HEK293T (cell line): ENCODE results near the gene GPAT3.

Source experiments
- CTCF ChIA-PET: fragments of 350-600 bp; formaldehyde crosslinking; extraction: SDS; loops from one replicate; lab custom pipeline; 2021; ENCODE audit warnings: antibody characterized with exemption, inconsistent platforms; lab: Yijun Ruan, JAX
- POLR2A ChIA-PET: fragments of 350-600 bp; formaldehyde crosslinking; extraction: SDS; loops from one replicate; lab custom pipeline; 2020; ENCODE audit warnings: antibody characterized with exemption, inconsistent platforms; lab: Yijun Ruan, JAX
- DNase-seq: peaks from one replicate; pipeline ENCODE4 v3.0.0; 2012; ENCODE audit warnings: mixed read lengths; ENCODE audit errors: extremely low spot score
- ARNT ChIP-seq: fragments of 450-650 bp; IDR thresholded peaks from 2 replicates; pipeline ENCODE4 v1.6.1; 2017; ENCODE audit warnings: mild to moderate bottlenecking
- BHLHE40 ChIP-seq: fragments of 450-650 bp; IDR thresholded peaks from 2 replicates; pipeline ENCODE4 v1.6.1; 2016; ENCODE audit warnings: mild to moderate bottlenecking, moderate library complexity, borderline replicate concordance
- CTBP1 ChIP-seq: fragments of 450-650 bp; IDR thresholded peaks from 2 replicates; pipeline ENCODE4 v1.6.1; 2016; ENCODE audit warnings: borderline replicate concordance
- ELF4 ChIP-seq: fragments of 450-650 bp; IDR thresholded peaks from 2 replicates; pipeline ENCODE4 v1.6.1; 2017; ENCODE audit warnings: antibody characterized with exemption
- FOXA1 ChIP-seq: fragments of 450-650 bp; IDR thresholded peaks from 2 replicates; pipeline ENCODE4 v1.6.1; 2016; ENCODE audit warnings: mild to moderate bottlenecking
- FOXK2 ChIP-seq: fragments of 450-650 bp; IDR thresholded peaks from 2 replicates; pipeline ENCODE4 v1.6.1; 2016; ENCODE audit warnings: mild to moderate bottlenecking
- FOXM1 ChIP-seq: fragments of 450-650 bp; IDR thresholded peaks from 2 replicates; pipeline ENCODE4 v1.6.1; 2017; ENCODE audit warnings: mild to moderate bottlenecking, borderline replicate concordance
- HDGF ChIP-seq: fragments of 450-650 bp; IDR thresholded peaks from 2 replicates; pipeline ENCODE4 v1.6.1; 2017; ENCODE audit warnings: antibody characterized with exemption, borderline replicate concordance
- L3MBTL2 ChIP-seq: fragments of 450-650 bp; conservative IDR thresholded peaks from 2 replicates; pipeline ENCODE4 v1.6.1; 2016; ENCODE audit warnings: mild to moderate bottlenecking
- LEF1 ChIP-seq: fragments of 450-650 bp; IDR thresholded peaks from 2 replicates; pipeline ENCODE4 v1.6.1; 2017; ENCODE audit warnings: mild to moderate bottlenecking, borderline replicate concordance
- NFRKB ChIP-seq: fragments of 450-650 bp; IDR thresholded peaks from 2 replicates; pipeline ENCODE4 v1.6.1; 2016; ENCODE audit warnings: mild to moderate bottlenecking, moderate library complexity
- SP1 ChIP-seq: fragments of 450-650 bp; IDR thresholded peaks from 2 replicates; pipeline ENCODE4 v1.6.1; 2017
- SUZ12 ChIP-seq: fragments of 450-650 bp; IDR thresholded peaks from 2 replicates; pipeline ENCODE4 v1.6.1; 2016; ENCODE audit warnings: mild to moderate bottlenecking
- TARDBP ChIP-seq: fragments of 450-650 bp; IDR thresholded peaks from 2 replicates; pipeline ENCODE4 v1.6.1; 2016
- ZNF384 ChIP-seq: fragments of 450-650 bp; IDR thresholded peaks from 2 replicates; pipeline ENCODE4 v1.6.1; 2016
- TF ChIP-seq, protein P1 (sequence below): fragments of 450-650 bp; IDR thresholded peaks from 2 replicates; pipeline ENCODE4 v1.6.1; 2016

GPAT3 gene

DNA sequence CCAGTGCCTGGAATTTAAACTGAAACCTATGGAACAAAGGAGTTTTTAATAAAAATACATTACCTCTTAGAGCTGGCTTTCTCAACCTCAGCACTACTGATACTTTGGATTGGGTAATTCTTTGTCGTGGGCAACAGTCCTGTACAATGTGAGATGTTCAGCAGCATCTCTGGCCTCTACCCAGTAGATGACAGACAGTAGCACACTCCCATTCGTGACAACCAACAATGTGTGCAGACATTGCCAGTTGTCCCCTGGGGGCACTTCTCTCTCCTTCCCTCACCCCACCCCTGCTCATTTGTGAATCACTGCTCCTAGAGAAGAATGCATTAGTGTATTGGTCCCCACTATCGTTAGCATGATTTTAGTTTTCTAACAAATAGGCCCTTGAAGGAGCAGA lies 16.2 kb downstream of the GPAT3 start:
- POLR2A ChIA-PET, result no interaction called here
- DNase-seq, result no peak
- CTCF ChIA-PET, result no interaction called here

DNA sequence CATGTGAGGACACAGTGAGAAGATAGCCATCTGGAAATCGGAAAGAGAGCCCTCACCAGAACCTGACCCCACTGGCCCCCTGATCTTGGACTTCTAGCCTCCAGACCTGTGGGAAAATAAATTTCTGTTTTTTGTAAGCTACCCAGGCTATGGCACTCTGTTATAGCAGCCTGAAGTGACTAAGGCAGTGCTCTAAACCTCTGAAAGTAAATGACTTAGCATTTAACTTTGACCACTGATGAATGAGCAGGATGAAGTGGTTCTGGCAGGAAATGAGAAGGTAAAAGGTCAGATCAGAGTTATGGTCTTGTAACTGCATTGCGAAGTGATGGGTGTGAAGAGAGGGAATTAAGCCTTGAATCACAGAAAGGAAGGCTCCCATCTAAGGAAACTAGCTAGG lies 17.0 kb downstream of the GPAT3 start:
- DNase-seq, result no peak
- TF ChIP-seq TARDBP, result no peak
- no peak for TF ChIP-seq ELF4
- TF ChIP-seq SP1, result no peak
- ChIA-PET POLR2A (no interaction called here), CTCF (no interaction called here)

More for the DNA sequence above, 16.2 kb downstream of the GPAT3 start:
- TF ChIP-seq HDGF (no peak), SUZ12 (no peak), ELF4 (no peak), SP1 (no peak), L3MBTL2 (no peak), FOXK2 (no peak), ZNF384 (no peak), LEF1 (no peak)
- TF ChIP-seq, protein P1, sequence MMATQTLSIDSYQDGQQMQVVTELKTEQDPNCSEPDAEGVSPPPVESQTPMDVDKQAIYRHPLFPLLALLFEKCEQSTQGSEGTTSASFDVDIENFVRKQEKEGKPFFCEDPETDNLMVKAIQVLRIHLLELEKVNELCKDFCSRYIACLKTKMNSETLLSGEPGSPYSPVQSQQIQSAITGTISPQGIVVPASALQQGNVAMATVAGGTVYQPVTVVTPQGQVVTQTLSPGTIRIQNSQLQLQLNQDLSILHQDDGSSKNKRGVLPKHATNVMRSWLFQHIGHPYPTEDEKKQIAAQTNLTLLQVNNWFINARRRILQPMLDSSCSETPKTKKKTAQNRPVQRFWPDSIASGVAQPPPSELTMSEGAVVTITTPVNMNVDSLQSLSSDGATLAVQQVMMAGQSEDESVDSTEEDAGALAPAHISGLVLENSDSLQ, result no peak

DNA sequence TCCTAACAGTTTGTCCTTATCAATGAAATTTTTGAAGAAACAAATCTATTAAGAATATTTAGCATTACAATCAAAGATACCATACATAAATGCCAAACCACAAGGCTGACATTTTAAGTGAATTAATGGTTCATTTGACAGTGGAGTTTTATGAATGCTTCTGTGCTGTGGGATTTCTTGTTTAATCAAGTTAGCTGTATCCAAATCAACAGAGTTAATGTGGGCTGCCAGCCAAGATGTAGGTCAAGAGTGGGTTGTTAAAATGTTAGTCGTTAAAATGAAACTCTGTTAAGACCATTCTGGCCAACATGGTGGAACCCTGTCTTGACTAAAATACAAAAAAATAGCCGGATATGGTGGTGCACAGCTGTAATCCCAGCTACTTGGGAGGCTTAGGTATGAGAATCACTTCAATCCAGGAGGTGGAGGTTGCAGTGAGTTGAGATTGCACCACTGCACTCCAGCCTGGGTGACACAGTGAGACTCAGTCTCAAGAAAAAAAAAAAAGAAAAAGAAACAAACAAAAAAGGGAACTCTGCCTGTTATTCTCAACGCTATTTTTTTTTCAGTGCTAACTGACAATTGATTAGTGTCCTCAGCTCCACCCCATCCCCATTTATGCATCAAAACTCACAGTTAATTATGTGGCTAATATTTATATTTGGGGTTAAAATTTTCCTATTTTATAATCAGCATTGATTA lies 20.2 kb downstream of the GPAT3 start:
- CTCF ChIA-PET, result interaction anchor here (0.6 kb wide), 1 partner anchor 64 kb away, joined by 3 read pairs; no protein-coding TSS in a partner anchor
- DNase-seq, result no peak
- POLR2A ChIA-PET, result no interaction called here
- TF ChIP-seq TARDBP (no peak), SP1 (no peak), BHLHE40 (no peak), LEF1 (no peak), FOXK2 (no peak), CTBP1 (no peak), HDGF (no peak), FOXA1 (no peak), NFRKB (no peak), FOXM1 (no peak), ARNT (no peak), ELF4 (no peak)
- TF ChIP-seq, protein P1, result no peak

DNA sequence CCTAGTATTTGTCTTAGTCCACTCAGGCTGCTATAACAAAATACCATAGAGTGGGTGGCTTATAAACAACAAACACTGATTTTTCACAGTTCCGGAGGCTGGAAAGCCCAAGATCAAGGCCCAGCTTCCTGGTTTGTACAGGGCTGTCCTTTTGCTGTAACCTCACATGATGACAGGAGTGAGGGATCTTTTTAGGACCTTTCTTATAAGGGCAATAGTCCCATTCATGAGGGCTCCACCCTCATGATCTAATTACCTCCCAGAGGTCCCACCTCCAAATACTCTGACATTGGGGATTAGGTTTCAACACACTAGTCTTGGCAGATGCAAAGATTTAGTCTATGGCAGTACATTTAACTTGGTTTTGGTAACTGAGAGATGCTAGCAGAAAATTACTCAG lies 20.9 kb downstream of the GPAT3 start:
- POLR2A ChIA-PET, result no interaction called here
- no peak for DNase-seq
- CTCF ChIA-PET, result no interaction called here
- TF ChIP-seq SP1 (no peak), HDGF (no peak), BHLHE40 (no peak), FOXM1 (no peak), CTBP1 (no peak), LEF1 (no peak), ARNT (no peak), L3MBTL2 (no peak), TARDBP (no peak), ELF4 (no peak), FOXK2 (no peak), FOXA1 (no peak), NFRKB (no peak), SUZ12 (no peak), ZNF384 (no peak)
- TF ChIP-seq, protein P1, result no peak

DNA sequence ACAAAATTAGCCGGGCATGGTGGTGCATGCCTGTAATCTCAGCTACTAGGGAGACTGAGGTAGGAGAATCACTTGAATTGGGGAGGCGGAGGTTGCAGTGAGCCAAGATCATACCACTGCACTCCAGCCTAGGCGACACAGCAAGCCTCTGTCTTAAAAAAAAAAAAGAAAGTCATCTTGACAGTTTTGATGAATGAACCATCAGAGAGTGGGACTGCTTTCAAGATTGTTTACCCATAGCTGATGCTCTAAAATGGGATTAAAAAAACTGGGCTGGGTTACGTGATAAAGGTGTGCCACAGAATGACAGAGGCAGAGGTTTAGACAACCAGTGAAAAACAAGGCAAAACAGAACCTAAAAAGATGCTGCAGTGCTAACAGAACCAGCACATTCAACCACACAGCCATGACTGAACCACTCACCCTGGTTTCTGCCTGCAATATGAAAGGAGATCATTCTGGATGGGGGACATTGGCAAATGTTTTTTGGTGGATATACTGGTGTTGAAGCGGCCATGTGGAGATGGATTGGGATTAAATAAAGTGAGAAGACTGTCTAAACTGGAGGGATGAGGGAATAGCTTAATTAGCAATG lies 22.2 kb downstream of the GPAT3 start:
- no peak for DNase-seq
- ChIA-PET CTCF (interaction anchor here (0.6 kb wide), 1 partner anchor 47 kb away, joined by 3 read pairs; no protein-coding TSS in a partner anchor), POLR2A (no interaction called here)
- no peak for TF ChIP-seq ZNF384
- TF ChIP-seq, protein P1, result no peak
- no peak for TF ChIP-seq SUZ12
- no peak for TF ChIP-seq TARDBP
- TF ChIP-seq SP1, result no peak
- no peak for TF ChIP-seq FOXK2
- TF ChIP-seq CTBP1, result no peak
- TF ChIP-seq FOXA1, result no peak
- no peak for TF ChIP-seq FOXM1
- TF ChIP-seq LEF1, result no peak
- no peak for TF ChIP-seq BHLHE40
- no peak for TF ChIP-seq HDGF
- no peak for TF ChIP-seq ELF4
- no peak for TF ChIP-seq L3MBTL2
- no peak for TF ChIP-seq NFRKB
- no peak for TF ChIP-seq ARNT
